WERI-Rb-1 (cell line): Measurements from ENCODE around the gene ATP6V0A1.
"Not testable (repeated sequence)": the region's sequence is repeated elsewhere in the genome, so short reads cannot be mapped to it uniquely, and the experiment has no call there.

ENCODE experiments used
- DNase-seq: peaks from one replicate; pipeline ENCODE4 v3.0.0-alpha.2; 2020
- H3K27ac ChIP-seq: fragments of 250-450 bp; sonication (Bioruptor Pico); 2 replicates; pipeline ENCODE4 v1.5.1; 2020; ENCODE audit warnings: mild to moderate bottlenecking, moderate library complexity
- H3K27me3 ChIP-seq: fragments of 250-450 bp; sonication (Bioruptor Pico); 2 replicates; pipeline ENCODE4 v1.5.1; 2021; ENCODE audit warnings: mild to moderate bottlenecking, low read depth, moderate library complexity; ENCODE audit not compliant: insufficient read depth, severe bottlenecking
- H3K36me3 ChIP-seq: fragments of 250-450 bp; sonication (Bioruptor Pico); 2 replicates; pipeline ENCODE4 v1.5.1; 2020; ENCODE audit warnings: mild to moderate bottlenecking, moderate library complexity
- H3K4me3 ChIP-seq: 2 replicates; pipeline ENCODE4 v1.5.1; 2011; ENCODE audit warnings: low read depth, mild to moderate bottlenecking, control low read depth, low read length
- H3K9me3 ChIP-seq: fragments of 250-450 bp; sonication (Bioruptor Pico); 2 replicates; pipeline ENCODE4 v1.5.1; 2021; ENCODE audit warnings: mild to moderate bottlenecking, moderate library complexity; ENCODE audit not compliant: severe bottlenecking
- TF ChIP-seq, protein P1 (sequence below): IDR thresholded peaks from 2 replicates; pipeline ENCODE4 v1.5.1; 2011; ENCODE audit warnings: low read depth, mild to moderate bottlenecking, control low read depth, inconsistent platforms, low read length

Gene ATP6V0A1

GRCh38 chr17:42543190-42544079 is 84.8 kb downstream of the ATP6V0A1 start:
- no peaks in the 10 kb centered on the region for H3K27me3 ChIP-seq
- no peak overlapping the region for H3K4me3 ChIP-seq
- TF ChIP-seq, protein P1, sequence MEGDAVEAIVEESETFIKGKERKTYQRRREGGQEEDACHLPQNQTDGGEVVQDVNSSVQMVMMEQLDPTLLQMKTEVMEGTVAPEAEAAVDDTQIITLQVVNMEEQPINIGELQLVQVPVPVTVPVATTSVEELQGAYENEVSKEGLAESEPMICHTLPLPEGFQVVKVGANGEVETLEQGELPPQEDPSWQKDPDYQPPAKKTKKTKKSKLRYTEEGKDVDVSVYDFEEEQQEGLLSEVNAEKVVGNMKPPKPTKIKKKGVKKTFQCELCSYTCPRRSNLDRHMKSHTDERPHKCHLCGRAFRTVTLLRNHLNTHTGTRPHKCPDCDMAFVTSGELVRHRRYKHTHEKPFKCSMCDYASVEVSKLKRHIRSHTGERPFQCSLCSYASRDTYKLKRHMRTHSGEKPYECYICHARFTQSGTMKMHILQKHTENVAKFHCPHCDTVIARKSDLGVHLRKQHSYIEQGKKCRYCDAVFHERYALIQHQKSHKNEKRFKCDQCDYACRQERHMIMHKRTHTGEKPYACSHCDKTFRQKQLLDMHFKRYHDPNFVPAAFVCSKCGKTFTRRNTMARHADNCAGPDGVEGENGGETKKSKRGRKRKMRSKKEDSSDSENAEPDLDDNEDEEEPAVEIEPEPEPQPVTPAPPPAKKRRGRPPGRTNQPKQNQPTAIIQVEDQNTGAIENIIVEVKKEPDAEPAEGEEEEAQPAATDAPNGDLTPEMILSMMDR: no peak
- no peaks in the 10 kb centered on the region for H3K9me3 ChIP-seq
- H3K27ac ChIP-seq: no peak overlapping the region
- peaks cover 61% of the 10 kb centered on the region for H3K36me3 ChIP-seq
- no peak for DNase-seq

- H3K36me3 ChIP-seq: peaks cover 47% of the 10 kb centered on the region
- H3K9me3 ChIP-seq: no peaks in the 10 kb centered on the region
- DNase-seq: no peak
- H3K27ac ChIP-seq: no peak overlapping the region
- TF ChIP-seq, protein P1: no peak
- no peak overlapping the region for H3K4me3 ChIP-seq
- H3K27me3 ChIP-seq: no peaks in the 10 kb centered on the region
Measured at GRCh38 chr17:42544874-42545283, 86.2 kb downstream of the ATP6V0A1 start.

DNA sequence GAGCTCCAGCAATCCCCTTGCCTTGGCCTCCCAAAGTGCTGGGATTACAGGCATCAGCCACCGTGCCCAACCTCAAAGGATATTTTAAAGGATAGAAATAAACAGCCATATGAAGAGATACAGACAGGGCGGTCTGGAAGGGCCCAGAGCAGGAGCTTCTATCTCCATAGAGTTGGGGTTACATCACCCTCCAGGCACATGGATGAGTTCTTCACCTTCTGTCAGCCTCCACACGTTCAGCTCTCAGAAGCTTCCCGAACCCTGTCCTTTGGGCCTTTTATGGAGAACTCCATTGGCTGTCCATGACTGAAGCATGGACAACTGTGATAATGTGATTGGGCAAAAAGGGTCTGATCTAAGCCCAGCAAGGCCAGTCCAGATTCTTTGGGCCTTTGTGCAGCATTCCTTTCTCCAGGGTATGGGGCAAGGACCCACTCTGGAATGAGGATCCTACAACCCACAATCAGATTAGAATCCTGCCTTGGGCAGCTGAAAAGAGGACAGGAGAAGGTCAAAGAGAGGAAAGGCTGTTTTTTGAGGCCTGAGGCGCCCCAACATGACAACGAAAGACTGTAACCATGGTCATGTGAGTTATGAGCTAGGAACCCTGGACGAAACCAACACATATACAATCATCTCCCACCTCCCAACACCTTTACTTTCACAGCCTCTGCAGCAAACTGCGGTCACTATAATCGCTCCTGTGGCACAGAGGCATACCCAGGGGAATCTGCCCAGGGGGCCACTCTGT is 87.3 kb downstream of the ATP6V0A1 start:
- not testable (repeated sequence) for DNase-seq, H3K4me3 ChIP-seq, H3K9me3 ChIP-seq, H3K27ac ChIP-seq, H3K27me3 ChIP-seq
- peaks cover 43% of the 10 kb centered on the region for H3K36me3 ChIP-seq

DNA sequence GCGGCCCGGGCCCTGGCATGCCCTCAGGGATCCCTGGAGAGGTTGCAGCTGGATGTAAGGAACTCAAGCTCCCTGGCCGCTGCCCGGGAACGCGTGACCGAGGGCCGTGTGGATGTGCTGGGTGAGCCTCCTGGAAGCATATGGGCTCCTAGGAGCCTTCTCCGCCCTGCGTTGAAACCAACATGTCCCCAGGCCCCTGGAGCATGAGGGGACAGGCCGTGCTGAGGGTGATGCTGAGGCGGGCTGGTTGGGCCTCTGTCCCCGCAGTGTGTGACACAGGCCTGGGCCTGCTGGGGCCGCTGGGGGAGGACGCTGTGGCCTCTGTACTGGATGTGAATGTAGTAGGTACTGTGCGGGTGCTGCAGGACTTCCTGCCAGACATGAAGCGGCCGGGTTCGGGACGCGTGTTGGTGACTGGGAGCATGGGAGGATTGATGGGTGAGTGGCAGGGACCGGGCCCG is 88.4 kb downstream of the ATP6V0A1 start:
- TF ChIP-seq, protein P1: no peak
- DNase-seq: no peak
- Histone ChIP-seq H3K36me3 (peaks cover 37% of the 10 kb centered on the region), H3K27ac (no peak overlapping the region), H3K4me3 (no peak overlapping the region), H3K27me3 (no peaks in the 10 kb centered on the region), H3K9me3 (no peaks in the 10 kb centered on the region)

- Histone ChIP-seq H3K4me3 (no peak overlapping the region), H3K9me3 (no peaks in the 10 kb centered on the region), H3K27ac (no peak overlapping the region), H3K36me3 (peaks cover 31% of the 10 kb centered on the region), H3K27me3 (no peaks in the 10 kb centered on the region)
- DNase-seq: no peak
- TF ChIP-seq, protein P1: no peak
Measured at GRCh38 chr17:42547698-42548069, 89.0 kb downstream of the ATP6V0A1 start.
